Loucy (cell line): ENCODE results near the gene CENPN.

ENCODE experiments used
- H2AFZ ChIP-seq: fragments of 200-600 bp; sonication (generic); 2 replicates; pipeline ENCODE4 v1.6.0; 2016; ENCODE audit warnings: antibody characterized with exemption, mild to moderate bottlenecking, low read length, moderate library complexity
- H3F3A ChIP-seq: fragments of 200-600 bp; 2 replicates; pipeline ENCODE4 v1.6.0; 2016; ENCODE audit warnings: antibody characterized with exemption, low read depth, mild to moderate bottlenecking
- H3K27me3 ChIP-seq: fragments of 200-600 bp; sonication (generic); 2 replicates; pipeline ENCODE4 v1.6.1; 2014; ENCODE audit warnings: low read length, mild to moderate bottlenecking; ENCODE audit not compliant: insufficient read depth, poor library complexity, severe bottlenecking
- H3K36me3 ChIP-seq: fragments of 200-600 bp; sonication (generic); 2 replicates; pipeline ENCODE4 v1.6.1; 2016; ENCODE audit warnings: low read length; ENCODE audit not compliant: insufficient read depth
- H3K4me1 ChIP-seq: fragments of 200-600 bp; sonication (generic); 2 replicates; pipeline ENCODE4 v1.5.1; 2014; ENCODE audit warnings: low read length, mild to moderate bottlenecking; ENCODE audit not compliant: insufficient read depth, poor library complexity, severe bottlenecking
- H3K4me2 ChIP-seq: fragments of 200-600 bp; sonication (generic); 2 replicates; pipeline ENCODE4 v1.6.0; 2014; ENCODE audit warnings: antibody characterized with exemption, low read length, low read depth, mild to moderate bottlenecking; ENCODE audit not compliant: poor library complexity, severe bottlenecking
- H3K4me3 ChIP-seq: fragments of 200-600 bp; sonication (generic); 2 replicates; pipeline ENCODE4 v1.5.1; 2014; ENCODE audit warnings: low read length, mild to moderate bottlenecking, mixed read lengths; ENCODE audit not compliant: poor library complexity, severe bottlenecking
- H3K79me2 ChIP-seq: fragments of 200-600 bp; sonication (generic); 2 replicates; pipeline ENCODE4 v1.6.1; 2014; ENCODE audit warnings: low read length; ENCODE audit not compliant: insufficient read depth
- H3K9ac ChIP-seq: fragments of 200-600 bp; sonication (generic); 2 replicates; pipeline ENCODE4 v1.6.0; 2014; ENCODE audit warnings: mild to moderate bottlenecking, low read depth, low read length, moderate library complexity; ENCODE audit not compliant: poor library complexity, severe bottlenecking
- H3K9me2 ChIP-seq: fragments of 200-600 bp; sonication (generic); replicated peaks from 2 replicates; pipeline ENCODE4 v1.6.1; 2016; ENCODE audit warnings: low read depth, low read length, mixed read lengths
- H3K9me3 ChIP-seq: fragments of 200-600 bp; sonication (generic); 2 replicates; pipeline ENCODE4 v1.6.1; 2014; ENCODE audit warnings: mild to moderate bottlenecking, antibody characterized with exemption, low read length, low read depth; ENCODE audit not compliant: insufficient read depth
- H4K20me1 ChIP-seq: fragments of 200-600 bp; sonication (generic); 2 replicates; pipeline ENCODE4 v1.6.0; 2014; ENCODE audit warnings: antibody characterized with exemption, low read length, mild to moderate bottlenecking; ENCODE audit not compliant: insufficient read depth, poor library complexity, severe bottlenecking
- CTCF ChIP-seq: fragments of 200-600 bp; sonication (generic); conservative IDR thresholded peaks from 2 replicates; pipeline ENCODE4 v1.5.1; 2014; ENCODE audit warnings: mild to moderate bottlenecking, antibody characterized with exemption, low read length
- EZH2phosphoT487 ChIP-seq: fragments of 200-600 bp; IDR thresholded peaks from 2 replicates; pipeline ENCODE4 v1.6.1; 2018; ENCODE audit warnings: antibody characterized with exemption, mild to moderate bottlenecking, moderate library complexity, borderline replicate concordance

Gene CENPN

GRCh38 chr16:81018496-81018895 is 11.5 kb downstream of the CENPN start:
- H3K79me2 ChIP-seq, result no peaks in the 10 kb centered on the region
- peaks cover 3% of the 10 kb centered on the region for H4K20me1 ChIP-seq
- no peaks in the 10 kb centered on the region for H3K9me3 ChIP-seq
- no peaks in the 10 kb centered on the region for H3K4me1 ChIP-seq
- H3K4me2 ChIP-seq, result no peak overlapping the region
- no peaks in the 10 kb centered on the region for H3K27me3 ChIP-seq
- H3K4me3 ChIP-seq, result no peak overlapping the region
- peaks cover 97% of the 10 kb centered on the region for H3K36me3 ChIP-seq
- no peaks in the 10 kb centered on the region for H3F3A ChIP-seq
- no peak overlapping the region for H3K9ac ChIP-seq
- TF ChIP-seq CTCF, result no peak
- no peak for TF ChIP-seq EZH2phosphoT487
- H3K9me2 ChIP-seq, result no peaks in the 10 kb centered on the region
- H2AFZ ChIP-seq, result no peak overlapping the region

- no peak overlapping the region for H2AFZ ChIP-seq
- H3K27me3 ChIP-seq, result no peaks in the 10 kb centered on the region
- no peaks in the 10 kb centered on the region for H4K20me1 ChIP-seq
- H3K4me3 ChIP-seq, result no peak overlapping the region
- H3K9me3 ChIP-seq, result no peaks in the 10 kb centered on the region
- no peaks in the 10 kb centered on the region for H3K4me1 ChIP-seq
- no peaks in the 10 kb centered on the region for H3K79me2 ChIP-seq
- no peaks in the 10 kb centered on the region for H3K9me2 ChIP-seq
- no peak for TF ChIP-seq EZH2phosphoT487
- no peaks in the 10 kb centered on the region for H3F3A ChIP-seq
- H3K36me3 ChIP-seq, result peaks cover 72% of the 10 kb centered on the region
- H3K9ac ChIP-seq, result no peak overlapping the region
- H3K4me2 ChIP-seq, result no peak overlapping the region
These were observed 19.4 kb downstream of the CENPN start for GRCh38 chr16:81026429-81026828.

GRCh38 chr16:81029930-81030604 is 23.1 kb downstream of the CENPN start:
- no peaks in the 10 kb centered on the region for H3F3A ChIP-seq
- H3K27me3 ChIP-seq, result no peaks in the 10 kb centered on the region
- no peaks in the 10 kb centered on the region for H3K4me1 ChIP-seq
- H3K9me3 ChIP-seq, result no peaks in the 10 kb centered on the region
- H3K36me3 ChIP-seq, result peaks cover 43% of the 10 kb centered on the region
- H3K9ac ChIP-seq, result no peak overlapping the region
- no peak overlapping the region for H3K4me3 ChIP-seq
- TF ChIP-seq EZH2phosphoT487, result no peak
- TF ChIP-seq CTCF, result no peak
- H4K20me1 ChIP-seq, result no peaks in the 10 kb centered on the region
- no peak overlapping the region for H2AFZ ChIP-seq
- H3K4me2 ChIP-seq, result no peak overlapping the region
- no peaks in the 10 kb centered on the region for H3K79me2 ChIP-seq
- no peaks in the 10 kb centered on the region for H3K9me2 ChIP-seq

- H3K4me2 ChIP-seq, result peak within 1 kb of the TSS; percentile 88
- peaks cover 37% of the 10 kb centered on the region for H3K79me2 ChIP-seq
- H3K9me3 ChIP-seq, result no peaks in the 10 kb centered on the region
- H2AFZ ChIP-seq, result peak within 1 kb of the TSS; percentile 74
- H3K9ac ChIP-seq, result peak within 1 kb of the TSS; percentile 78
- peaks cover 35% of the 10 kb centered on the region for H3K4me1 ChIP-seq
- peaks cover 3% of the 10 kb centered on the region; the same call in 1 of the 2 replicates for H3K36me3 ChIP-seq
- no peaks in the 10 kb centered on the region for H3K9me2 ChIP-seq
- peaks cover 16% of the 10 kb centered on the region for H4K20me1 ChIP-seq
- H3K4me3 ChIP-seq, result peak within 1 kb of the TSS; percentile 91
- no peaks in the 10 kb centered on the region for H3K27me3 ChIP-seq
- no peaks in the 10 kb centered on the region for H3F3A ChIP-seq
- TF ChIP-seq EZH2phosphoT487 (no peak), CTCF (peak; percentile 91)
These were observed 28.5 kb downstream of the CENPN start, which contains the start of gene ATMIN for GRCh38 chr16:81035398-81035974. Gene ATMIN (plus strand): TSS chr16:81035842. CDS start chr16:81035871, 29 bp downstream.
